NCI-H526 treated with DMSO at 0.1 percent for 48 hours (cell line): ENCODE results near the gene CSH1.
"Not testable (repeated sequence)": the region's sequence is repeated elsewhere in the genome, so short reads cannot be mapped to it uniquely, and the experiment has no call there.

ENCODE experiments used
- DNase-seq: peaks from one replicate; lab custom pipeline; 2025; lab: John Stamatoyannopoulos, UW

Gene CSH1

DNA sequence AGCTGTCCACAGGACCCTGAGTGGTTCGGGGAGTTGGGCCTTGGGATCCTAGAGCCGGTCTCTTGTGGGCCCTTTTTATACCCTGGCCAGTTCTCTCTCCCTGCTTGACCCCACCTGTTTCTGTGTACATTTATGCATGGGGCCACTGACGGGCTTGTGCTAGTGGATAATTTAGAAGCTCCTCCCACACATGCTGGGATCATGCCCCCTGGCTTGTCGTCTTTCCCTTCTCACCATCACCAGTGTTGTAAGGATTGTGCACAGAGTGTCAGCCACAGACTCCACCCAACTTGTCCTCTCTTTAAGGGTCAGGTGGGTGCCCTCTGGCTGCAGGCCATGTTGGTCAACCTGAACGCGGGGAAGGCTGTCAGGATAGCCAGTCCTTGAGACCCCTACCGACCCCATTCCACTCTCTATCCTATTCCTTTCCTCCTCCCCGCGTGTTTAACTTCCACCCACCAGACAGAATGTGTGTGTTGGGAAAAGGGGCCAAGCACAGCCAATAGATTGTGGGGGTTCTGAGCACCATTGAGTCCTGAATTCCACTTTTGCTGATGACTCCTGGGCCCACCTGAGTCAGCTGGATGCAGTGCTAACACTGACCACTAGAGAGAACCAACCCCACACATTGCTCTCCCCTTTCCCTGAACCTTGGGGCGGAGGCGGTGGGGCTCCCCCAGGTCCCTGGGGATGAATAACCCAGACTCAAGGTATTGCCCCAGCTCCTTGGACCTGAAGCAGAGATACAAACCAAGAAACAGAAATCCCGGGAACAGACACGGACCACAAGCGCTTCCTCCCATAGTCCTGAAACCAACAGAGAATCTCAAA lies at the start of gene CSH1:
Gene CSH1, minus strand, starts transcription at position 51 of the 831 bp plus-strand sequence. CDS start 63 bp downstream, outside the sequence.
- not testable (repeated sequence) for DNase-seq

DNA sequence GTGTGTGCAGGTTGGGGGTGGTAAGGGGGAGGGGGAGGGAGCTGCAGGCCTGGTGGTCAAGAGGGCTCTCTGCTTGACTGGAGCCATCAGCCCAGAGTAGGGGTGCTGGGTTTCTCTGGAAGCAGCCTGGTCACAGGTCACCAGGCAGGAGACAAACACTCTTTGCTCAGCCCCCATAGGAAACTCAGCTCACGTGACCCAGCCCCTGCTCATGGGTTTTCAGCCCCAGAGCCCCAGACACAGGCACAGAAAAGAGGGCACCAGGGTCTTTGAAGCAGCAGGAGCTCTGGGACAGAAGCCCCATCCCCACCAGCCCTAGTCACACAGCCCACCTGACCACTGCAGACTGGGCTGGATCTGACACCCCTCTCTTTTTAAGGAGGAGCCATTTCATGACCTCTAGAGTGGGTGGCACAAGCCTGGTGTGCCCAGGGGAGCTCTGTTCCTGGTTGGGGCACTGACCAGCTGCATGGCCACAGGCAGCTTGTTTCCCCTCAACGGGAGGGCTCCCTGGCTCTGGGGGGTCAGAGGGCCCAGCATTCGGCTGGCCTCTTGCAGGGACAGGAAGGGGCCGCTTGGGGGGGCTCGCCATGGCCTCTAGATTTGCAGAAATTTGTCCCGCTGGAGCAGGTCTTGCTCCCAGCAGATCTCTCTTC lies 49.5 kb upstream of the CSH1 start:
- no peak for DNase-seq

GRCh38 chr17:63944736-63945499 lies 48.5 kb upstream of the CSH1 start:
- no peak for DNase-seq

- DNase-seq: no peak
These were observed 47.4 kb upstream of the CSH1 start for GRCh38 chr17:63943745-63944144.

GRCh38 chr17:63942309-63942985 lies 46.1 kb upstream of the CSH1 start:
- no peak for DNase-seq

DNA sequence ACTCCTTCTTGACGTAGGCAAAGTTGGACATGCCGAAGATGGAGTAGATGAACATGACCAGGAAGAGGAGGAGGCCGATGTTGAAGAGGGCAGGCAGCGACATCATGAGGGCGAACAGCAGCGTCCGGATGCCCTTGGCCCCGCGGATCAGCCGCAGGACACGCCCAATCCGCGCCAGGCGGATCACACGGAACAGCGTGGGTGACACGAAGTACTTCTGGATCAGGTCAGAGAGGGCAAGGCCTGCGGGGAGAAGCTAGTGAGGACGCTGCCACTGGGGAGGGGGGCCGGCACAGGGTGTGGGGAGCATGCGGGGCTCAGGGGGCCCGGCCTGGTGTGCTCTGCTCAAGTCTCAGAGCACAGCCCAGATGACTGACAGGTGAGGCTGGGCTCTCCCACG lies 45.4 kb upstream of the CSH1 start:
- no peak for DNase-seq

DNA sequence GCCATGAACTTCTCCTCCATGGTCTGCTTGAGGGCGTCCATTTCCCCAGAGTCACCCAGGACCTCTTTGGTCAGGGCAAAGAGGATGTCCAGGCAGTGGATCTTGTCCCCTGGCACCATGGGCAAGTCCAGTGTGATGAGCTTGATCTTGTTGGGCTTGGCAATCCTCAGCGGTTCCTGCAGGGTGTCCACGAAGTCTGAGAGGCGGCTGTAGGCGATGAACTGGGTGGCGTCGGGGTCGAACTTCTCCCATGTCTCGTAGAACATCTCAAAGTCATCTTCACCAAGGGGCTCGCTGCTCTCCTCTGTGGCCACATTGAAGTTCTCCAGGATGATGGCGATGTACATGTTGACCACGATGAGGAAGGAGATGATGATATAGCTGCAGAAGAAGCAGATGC lies 44.8 kb upstream of the CSH1 start:
- no peak for DNase-seq

DNA sequence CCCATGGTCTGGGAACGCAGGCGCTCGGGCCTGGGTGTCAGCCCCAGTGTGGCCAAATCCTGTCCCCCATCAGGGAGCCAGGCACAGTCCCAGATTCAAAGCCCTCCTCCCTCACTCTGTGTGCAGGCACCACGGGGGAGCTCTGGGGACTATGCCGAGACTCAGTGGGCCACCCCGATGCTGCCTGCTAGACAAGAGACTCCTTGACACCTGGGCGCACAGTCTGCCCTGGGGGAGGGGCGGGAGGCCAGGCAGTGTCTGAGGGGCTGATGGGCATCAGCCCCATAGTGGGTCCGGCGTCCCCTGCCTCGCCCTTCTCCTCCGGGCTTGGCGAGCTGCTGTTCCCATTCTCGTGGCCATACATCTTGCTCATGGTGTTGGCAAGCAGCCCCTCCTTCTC lies 44.2 kb upstream of the CSH1 start:
- no peak for DNase-seq

GRCh38 chr17:63939884-63940283 lies 43.5 kb upstream of the CSH1 start:
- no peak for DNase-seq

- DNase-seq: no peak
These were observed 43.0 kb upstream of the CSH1 start for GRCh38 chr17:63939401-63939800.

DNA sequence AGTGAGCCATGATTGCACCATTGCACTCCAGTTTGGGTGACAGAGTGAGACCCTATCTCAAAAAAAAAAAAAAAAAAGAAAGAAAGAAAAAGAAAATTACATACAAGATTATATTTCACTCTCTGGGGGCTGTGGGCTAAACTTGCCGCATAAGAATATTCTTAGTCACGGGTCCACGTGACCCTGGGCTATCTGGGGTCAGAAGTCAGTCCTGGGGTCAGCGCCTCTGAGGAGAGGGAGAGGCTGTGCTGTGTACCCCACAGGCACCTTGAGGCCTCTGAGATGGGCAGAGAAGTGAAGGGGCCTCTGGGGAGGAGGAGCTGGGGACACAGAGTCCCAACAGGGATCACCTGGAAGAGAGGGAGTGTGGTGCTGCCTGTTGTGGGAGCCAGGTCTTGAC lies 41.5 kb upstream of the CSH1 start:
- DNase-seq: no peak

GRCh38 chr17:63937319-63937718 lies 40.9 kb upstream of the CSH1 start:
- no peak for DNase-seq

- no peak for DNase-seq
These were observed 38.1 kb upstream of the CSH1 start for GRCh38 chr17:63934183-63935112.

GRCh38 chr17:63933598-63933997 lies 37.2 kb upstream of the CSH1 start:
- DNase-seq: no peak

DNA sequence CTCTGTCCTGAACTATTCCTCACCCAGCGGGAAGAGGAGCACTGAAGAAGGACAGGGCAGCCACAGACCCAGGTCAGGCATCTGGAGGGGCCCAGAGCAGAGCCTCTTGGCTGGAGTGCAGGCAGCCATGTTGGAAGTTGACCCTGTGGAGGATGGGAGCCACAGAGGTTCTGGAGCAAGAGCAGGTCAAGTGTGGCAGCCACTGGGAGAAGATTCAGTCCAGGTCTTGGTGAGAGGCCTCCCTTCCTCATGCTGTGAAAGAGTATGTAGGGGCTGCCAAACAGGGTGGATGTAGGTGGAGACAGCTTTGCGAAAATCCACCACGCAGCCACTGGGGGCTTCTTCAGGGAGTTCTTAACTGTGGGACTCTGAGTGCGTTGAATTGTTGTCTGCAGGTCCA lies 36.3 kb upstream of the CSH1 start:
- DNase-seq: no peak

DNA sequence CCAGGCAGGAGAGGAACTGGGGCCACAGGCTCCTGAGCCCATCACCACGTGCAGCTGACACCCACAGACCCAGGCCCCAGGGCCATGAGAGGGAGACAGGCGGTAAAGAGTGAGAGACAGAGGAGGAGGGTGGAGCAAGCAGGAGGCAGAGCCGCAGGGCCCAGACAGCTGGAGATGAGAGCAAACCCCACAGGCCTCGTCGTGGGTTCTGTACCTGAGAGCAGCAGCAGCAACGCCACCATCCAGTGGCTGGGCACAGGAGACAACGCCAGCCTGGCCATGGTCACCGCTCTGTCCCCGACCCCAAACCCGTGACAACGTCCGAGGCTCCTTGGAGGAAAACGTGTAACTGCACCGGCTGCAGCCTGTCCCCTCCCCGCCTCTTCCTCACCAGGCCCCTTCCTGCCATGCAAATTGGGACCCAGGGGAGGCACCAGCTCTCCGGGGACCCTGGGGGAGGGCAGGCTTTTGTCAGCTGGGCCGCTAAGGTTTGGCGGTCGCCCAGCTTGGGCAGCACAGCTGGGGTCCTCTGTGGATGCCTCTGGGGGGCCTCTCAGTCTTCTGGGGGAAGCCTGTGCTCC lies 35.7 kb upstream of the CSH1 start, which contains the start of gene CD79B:
Gene CD79B, minus strand, starts transcription at position 351 of the 581 bp plus-strand sequence. Its CDS starts 70 bp downstream, at position 281.
- no peak for DNase-seq

DNA sequence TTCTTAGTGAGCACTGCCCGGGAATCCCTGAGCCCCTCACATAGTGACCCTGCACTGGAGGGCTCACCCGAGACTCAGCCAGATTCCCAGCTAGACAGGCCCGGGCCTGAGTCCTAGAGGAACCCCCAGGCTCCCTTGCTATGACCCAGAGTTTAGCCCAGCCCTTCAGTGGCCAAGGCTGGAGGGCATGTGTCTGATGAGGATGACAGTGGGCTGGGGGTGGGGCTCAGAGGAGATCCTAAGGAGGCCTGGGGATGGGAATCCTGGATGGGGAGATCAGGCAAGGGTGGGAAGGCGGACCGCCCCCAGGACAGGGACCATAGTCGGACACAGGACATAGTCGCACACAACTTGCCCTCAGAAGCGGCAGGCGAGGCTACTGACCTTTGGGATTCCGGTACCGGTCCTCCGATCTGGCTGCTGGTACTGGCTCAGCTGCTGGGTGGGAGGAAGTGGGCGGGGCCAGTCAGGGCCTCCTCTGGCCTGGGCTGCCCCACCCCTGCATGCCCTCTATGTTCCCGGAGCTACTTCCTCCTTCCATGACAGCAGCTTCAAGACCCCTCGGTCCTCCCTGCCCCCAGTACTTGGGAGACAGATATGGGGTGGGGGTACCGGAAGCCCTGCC lies 34.7 kb upstream of the CSH1 start:
- DNase-seq: no peak

DNA sequence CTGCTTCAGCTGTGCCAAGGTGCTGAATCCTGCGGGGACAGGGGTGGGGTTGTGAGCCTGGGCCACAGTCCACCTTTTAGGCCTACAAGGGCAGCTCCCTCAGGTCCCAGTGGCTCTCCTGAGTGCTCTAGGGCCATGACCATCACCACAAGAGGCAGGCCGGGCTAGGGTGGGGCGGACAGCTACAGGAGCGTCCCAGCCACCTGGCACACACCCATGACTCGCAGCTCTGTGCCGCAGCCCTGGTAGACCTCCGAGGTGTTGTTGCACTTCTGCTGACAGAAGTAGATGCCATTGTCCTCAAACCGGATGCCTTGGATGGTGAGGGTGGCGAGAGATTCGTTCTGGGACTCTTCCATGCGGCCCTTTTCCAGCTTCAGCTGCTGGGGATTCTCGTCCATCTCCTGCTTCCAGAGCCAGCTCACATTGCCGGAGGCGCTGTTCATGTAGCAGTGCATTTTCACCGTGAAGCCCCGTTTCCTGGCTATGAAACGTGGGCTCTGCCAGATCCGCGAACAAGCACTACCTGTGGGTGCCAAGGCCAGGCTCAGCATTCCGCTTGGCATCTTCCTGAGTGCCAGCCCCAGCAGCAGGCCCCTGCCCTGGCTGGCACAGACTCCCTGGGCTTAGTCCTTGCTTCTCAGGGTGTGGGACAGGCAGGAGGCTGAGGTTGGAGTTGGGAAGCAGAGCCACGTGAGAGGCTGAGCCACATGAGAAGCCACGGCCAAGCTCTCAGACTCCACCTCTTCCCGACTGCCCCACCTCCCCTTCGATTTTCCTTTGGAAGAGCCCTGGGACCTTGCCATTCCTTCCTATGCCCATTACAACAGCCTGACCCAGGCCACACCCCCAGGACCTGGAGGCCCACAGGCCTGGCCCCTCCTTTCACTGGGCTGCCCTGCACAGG lies 33.7 kb upstream of the CSH1 start:
- no peak for DNase-seq
